Measurements from ENCODE around the gene ZRANB1.

The ZRANB1 gene

DNA sequence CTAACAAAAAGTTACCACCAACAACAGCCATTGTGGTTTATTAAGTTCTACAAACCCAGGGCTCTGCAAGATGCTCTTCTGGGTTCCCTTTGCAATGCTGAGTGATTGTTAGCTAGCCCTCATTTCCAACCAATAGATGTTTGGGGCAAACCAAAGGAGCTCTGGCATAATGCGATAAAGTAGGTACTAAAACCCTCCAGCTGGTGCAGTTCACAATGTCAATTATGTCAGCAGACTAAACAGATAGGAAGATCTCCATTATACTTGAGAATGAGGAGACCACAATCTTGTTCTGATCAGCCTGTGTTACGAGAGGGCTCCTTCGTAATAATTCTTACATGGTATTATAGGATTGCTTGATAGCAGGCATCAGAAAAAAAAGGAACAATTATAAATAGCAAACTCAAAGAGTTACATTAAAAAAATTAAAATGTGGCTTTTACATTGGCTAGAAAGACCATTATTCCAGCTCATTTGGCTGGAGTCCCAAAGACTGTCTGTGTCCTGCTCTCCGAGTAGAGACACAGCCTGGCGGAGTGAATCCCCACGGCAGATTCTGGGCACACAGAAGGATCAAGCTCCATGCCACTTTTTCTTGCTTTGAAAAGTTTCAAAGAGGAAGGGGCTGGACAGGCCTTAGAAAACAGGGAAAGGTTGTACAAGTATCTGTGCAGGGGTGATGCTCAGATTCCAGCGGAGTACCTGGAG lies 93.8 kb downstream of the ZRANB1 start:
- no peak for DNase-seq (ENCODE audit: low read depth)

DNA sequence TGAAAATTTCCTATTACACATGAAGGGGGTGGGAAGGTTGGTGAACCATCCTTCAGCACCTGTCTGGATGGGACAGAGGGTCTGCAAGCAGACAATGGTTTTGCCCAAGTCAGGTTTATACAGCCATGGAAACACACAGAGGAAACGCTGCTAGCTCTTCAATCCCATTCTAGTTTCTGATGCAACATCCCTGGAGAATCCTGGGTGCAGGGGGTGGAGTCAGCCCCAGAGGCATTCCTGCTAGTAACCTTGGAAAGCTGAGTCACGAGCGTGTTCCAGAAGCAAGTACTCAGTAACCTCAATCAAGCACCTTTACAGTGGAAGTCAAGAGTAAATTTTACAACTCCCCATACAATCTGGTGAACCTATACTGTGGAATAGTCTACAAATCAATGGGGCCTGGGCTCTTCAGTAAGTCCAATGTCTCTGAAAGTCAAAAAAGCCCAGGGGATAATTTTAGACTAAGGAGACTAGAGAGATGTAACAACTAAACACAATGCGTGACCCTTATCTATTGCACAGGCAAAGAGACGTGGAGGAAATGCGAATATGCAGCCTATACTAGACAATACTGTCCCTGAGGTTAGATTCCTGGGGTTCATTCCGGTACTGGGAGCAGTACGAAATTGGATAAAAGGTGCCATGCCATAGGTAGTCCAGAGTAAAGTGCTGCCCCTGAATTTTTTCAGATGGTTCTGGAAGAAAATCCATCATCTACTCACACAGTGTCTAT lies 95.4 kb downstream of the ZRANB1 start:
- DNase-seq (ENCODE audit: low read depth): no peak
